GM12878 (cell line): ENCODE measurements around the gene PPAT. TPM values are rescaled to one million over a fixed set of nuclear protein-coding genes. Genes with fewer than 3 reads are reported as not detected.

Experiments used
- GABPA ChIP-seq: IDR thresholded peaks from 2 replicates; pipeline ENCODE4 v1.6.1; 2014; ENCODE audit warnings: antibody characterized with exemption, low read depth, mild to moderate bottlenecking, inconsistent platforms
- MLLT1 ChIP-seq: fragments of 450-650 bp; IDR thresholded peaks from 2 replicates; pipeline ENCODE4 v1.6.1; 2016; ENCODE audit warnings: mild to moderate bottlenecking
- POLR2AphosphoS5 ChIP-seq: IDR thresholded peaks from 2 replicates; pipeline ENCODE4 v1.6.1; 2011; ENCODE audit warnings: mild to moderate bottlenecking, low read length, inconsistent platforms
- RBBP5 ChIP-seq: fragments of 200-600 bp; sonication (generic); conservative IDR thresholded peaks from 2 replicates; pipeline ENCODE4 v1.6.1; 2016
- polyA plus RNA-seq, 11 experiments: library from polyadenylated mRNA; depleted of rRNA in 4 of 11; unstranded in 6 of 11; stranded (reverse) in 5 of 11; fragments of >200 nt; fragmentation: Nextera tagmentation in 4 of 11; fragmentation: Illumina TruSeq in 1 of 11; extraction: Ambion mirVana in 4 of 11; extraction: Trizol in 1 of 11; gene quantifications; 1 replicate in 1 of 11; 2 replicates in 10 of 11; pipeline versions ENCODE4 v1.2.1 to v1.2.3, GENCODE V29; 2011 to 2016; ENCODE audit warnings: inconsistent platforms in 2 of 11, missing spikeins in 2 of 11, low read depth in 1 of 11
- total RNA-seq, 4 experiments: library from RNA; depleted of rRNA in 3 of 4; stranded (reverse); fragments of >200 nt in 3 of 4; fragmentation: Illumina TruSeq in 1 of 4; extraction: Trizol in 1 of 4; gene quantifications; 2 replicates each; pipeline versions ENCODE4 v1.2.1 to v1.2.3, GENCODE V29; 2013 to 2021
- TF ChIP-seq, protein P1 (sequence below): fragments of 450-650 bp; IDR thresholded peaks from 2 replicates; pipeline ENCODE4 v1.6.1; 2017; ENCODE audit warnings: mild to moderate bottlenecking, moderate library complexity

PPAT gene
- total and polyA plus RNA-seq, 10 of the 15 experiments (the other 5 are each of a cell fraction or from before 2014, with no cell fraction given) = 24.9 to 50.7 (median 38.0) TPM

DNA sequence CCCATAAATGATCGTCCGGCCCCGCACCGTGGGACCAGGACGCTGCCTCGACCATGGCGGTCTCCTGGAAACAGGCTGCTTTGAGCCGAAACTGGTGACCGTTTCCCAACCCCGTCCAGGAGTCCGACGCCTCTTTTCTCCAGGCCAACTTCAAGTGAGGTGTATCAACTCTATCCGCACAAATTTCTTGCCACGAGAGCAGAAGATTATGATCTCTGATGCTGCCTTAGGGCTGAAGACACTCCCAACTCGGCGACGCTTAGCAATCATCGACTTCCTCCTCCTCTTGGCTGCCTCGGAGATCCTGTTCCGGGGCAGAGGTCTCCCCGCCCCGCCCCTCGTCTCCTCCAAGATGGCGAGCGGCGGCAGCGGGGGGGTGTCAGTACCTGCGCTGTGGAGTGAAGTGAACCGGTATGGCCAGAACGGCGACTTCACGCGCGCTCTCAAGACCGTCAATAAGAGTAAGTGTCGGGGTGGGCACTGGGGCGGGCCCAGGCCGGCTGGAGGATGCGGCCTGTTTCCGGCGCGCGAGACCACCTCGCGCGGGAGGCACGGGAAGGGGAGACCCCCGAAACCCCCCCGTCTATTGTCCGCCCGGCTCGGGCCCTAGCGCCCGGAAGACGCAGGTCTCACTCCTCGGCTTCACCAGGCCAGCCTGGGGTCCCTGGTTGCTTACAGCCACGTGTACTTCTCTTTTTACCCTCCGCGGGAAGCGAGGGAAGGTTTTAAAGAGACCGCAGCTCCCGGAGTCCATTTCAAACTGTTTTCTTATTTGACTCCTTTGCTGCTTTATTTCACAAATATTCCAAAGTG is 32.1 kb upstream of the PPAT start, which contains the start of gene SRP72 (continued):
- TF ChIP-seq, protein P1, sequence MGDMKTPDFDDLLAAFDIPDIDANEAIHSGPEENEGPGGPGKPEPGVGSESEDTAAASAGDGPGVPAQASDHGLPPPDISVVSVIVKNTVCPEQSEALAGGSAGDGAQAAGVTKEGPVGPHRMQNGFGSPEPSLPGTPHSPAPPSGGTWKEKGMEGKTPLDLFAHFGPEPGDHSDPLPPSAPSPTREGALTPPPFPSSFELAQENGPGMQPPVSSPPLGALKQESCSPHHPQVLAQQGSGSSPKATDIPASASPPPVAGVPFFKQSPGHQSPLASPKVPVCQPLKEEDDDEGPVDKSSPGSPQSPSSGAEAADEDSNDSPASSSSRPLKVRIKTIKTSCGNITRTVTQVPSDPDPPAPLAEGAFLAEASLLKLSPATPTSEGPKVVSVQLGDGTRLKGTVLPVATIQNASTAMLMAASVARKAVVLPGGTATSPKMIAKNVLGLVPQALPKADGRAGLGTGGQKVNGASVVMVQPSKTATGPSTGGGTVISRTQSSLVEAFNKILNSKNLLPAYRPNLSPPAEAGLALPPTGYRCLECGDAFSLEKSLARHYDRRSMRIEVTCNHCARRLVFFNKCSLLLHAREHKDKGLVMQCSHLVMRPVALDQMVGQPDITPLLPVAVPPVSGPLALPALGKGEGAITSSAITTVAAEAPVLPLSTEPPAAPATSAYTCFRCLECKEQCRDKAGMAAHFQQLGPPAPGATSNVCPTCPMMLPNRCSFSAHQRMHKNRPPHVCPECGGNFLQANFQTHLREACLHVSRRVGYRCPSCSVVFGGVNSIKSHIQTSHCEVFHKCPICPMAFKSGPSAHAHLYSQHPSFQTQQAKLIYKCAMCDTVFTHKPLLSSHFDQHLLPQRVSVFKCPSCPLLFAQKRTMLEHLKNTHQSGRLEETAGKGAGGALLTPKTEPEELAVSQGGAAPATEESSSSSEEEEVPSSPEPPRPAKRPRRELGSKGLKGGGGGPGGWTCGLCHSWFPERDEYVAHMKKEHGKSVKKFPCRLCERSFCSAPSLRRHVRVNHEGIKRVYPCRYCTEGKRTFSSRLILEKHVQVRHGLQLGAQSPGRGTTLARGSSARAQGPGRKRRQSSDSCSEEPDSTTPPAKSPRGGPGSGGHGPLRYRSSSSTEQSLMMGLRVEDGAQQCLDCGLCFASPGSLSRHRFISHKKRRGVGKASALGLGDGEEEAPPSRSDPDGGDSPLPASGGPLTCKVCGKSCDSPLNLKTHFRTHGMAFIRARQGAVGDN = peak; percentile 62; the same call in 1 of the 2 replicates
- TF ChIP-seq MLLT1 (peak; percentile 79; the same call in 1 of the 2 replicates), RBBP5 (peak; percentile 71; the same call in 1 of the 2 replicates), GABPA (peak; percentile 94), POLR2AphosphoS5 (peak; percentile 94)
